IPS-15b (cell line): ENCODE measurements around the gene SHMT2.

Source experiments
- H3K27me3 ChIP-seq: one replicate; pipeline ENCODE4 v1.6.1; 2013; ENCODE audit warnings: low read length; ENCODE audit not compliant: control insufficient read depth, insufficient read depth
- H3K36me3 ChIP-seq: one replicate; pipeline ENCODE4 v1.6.1; 2013; ENCODE audit warnings: low read length; ENCODE audit not compliant: control insufficient read depth, insufficient read depth
- H3K4me1 ChIP-seq: one replicate; pipeline ENCODE4 v1.6.1; 2013; ENCODE audit warnings: mild to moderate bottlenecking, low read length; ENCODE audit not compliant: control insufficient read depth, insufficient read depth
- H3K4me3 ChIP-seq: one replicate; pipeline ENCODE4 v1.5.1; 2013; ENCODE audit warnings: low read depth, low read length
- H3K9ac ChIP-seq: one replicate; pipeline ENCODE4 v1.6.1; 2013; ENCODE audit warnings: low read depth, mild to moderate bottlenecking, low read length
- H3K9me3 ChIP-seq: one replicate; pipeline ENCODE4 v1.6.1; 2013; ENCODE audit warnings: mild to moderate bottlenecking, low read length; ENCODE audit not compliant: control insufficient read depth, insufficient read depth

The SHMT2 gene

DNA sequence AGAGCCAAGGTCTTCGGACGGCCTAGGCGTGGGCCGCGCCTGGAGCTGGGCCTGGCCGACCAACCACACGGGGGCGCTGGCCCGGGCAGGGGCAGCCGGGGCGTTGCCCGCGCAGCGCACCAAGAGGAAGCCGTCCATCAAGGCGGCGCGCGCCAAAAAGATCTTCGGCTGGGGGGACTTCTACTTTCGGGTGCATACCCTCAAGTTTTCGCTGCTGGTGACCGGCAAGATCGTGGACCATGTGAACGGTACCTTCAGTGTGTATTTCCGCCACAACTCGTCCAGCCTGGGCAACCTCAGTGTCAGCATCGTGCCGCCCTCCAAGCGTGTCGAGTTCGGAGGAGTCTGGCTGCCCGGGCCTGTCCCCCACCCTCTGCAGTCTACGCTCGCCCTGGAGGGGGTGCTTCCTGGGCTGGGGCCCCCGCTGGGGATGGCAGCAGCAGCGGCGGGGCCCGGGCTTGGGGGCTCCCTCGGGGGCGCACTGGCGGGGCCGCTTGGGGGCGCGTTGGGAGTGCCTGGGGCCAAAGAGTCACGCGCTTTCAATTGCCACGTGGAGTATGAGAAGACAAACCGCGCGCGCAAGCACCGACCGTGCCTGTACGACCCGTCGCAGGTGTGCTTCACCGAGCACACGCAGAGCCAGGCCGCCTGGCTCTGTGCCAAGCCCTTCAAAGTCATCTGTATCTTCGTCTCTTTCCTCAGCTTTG is 4.4 kb upstream of the SHMT2 start:
- Histone ChIP-seq H3K27me3 (peaks cover 84% of the 10 kb centered on the region), H3K4me1 (peaks cover 16% of the 10 kb centered on the region), H3K9me3 (no peaks in the 10 kb centered on the region), H3K4me3 (peak overlapping the region; percentile 43), H3K9ac (no peak overlapping the region), H3K36me3 (no peaks in the 10 kb centered on the region)

DNA sequence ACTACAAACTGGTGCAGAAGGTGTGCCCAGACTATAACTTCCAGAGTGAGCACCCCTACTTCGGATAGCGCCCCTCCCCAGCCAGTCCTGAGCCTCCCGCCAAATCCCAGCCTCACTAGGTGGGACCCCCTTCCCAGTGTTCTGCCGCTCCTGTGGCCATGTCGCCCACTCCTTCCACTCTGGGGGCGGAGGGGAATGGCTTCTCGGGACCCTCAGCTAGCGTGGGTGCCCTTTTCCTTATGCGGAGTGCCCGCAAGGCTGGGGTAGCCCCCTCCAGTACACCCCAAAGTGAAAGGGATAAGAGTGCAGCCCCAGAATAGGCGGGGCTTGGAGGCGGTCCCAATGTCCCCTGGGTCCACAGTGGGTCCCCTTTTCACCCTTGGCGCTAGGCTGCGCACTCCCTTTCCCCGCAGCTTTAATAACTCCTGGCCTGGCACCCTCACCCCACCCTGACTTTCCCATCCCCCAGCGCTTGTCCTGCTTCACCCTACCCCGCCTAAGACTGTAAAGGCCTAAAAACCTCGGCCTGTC is 3.8 kb upstream of the SHMT2 start:
- peaks cover 80% of the 10 kb centered on the region for H3K27me3 ChIP-seq
- peak overlapping the region; percentile 43 for H3K4me3 ChIP-seq
- no peaks in the 10 kb centered on the region for H3K9me3 ChIP-seq
- peaks cover 20% of the 10 kb centered on the region for H3K4me1 ChIP-seq
- H3K9ac ChIP-seq: no peak overlapping the region
- H3K36me3 ChIP-seq: no peaks in the 10 kb centered on the region

DNA sequence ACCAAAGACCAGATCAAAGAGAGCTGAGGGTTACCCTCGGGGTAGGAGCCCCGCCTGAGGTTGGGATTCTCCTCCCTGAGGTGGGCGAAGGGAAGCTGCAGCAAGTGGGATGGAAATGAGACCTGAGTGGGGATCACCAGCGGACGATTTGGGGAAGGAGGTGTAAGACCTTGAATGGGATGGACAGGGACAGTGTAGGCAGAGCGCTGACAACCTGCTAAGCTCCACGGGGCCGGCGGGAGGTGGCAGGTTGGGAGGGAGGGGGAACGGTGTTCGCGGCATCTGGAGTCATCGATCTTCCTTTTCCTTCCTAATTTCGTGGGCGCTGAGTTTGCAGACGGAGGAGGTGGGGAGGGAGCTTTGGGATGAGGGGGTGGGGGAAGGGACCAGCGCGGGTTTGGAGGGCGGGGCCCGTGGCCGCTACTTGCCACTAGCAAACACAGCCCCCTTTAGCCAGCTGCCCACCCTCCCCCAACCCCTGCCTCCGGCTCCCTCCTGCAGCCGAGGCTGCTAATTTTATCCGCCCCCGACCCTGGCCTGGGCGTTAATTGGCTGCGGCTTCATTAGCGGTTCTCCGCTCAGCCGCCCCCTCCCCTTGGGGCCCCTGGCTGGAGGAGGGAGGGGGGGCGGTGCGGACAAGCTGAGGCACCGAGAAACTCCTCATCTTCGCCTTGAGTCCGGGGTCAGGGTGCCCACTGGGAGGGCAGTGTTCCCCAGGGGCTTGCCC is 2.8 kb upstream of the SHMT2 start:
- no peaks in the 10 kb centered on the region for H3K9me3 ChIP-seq
- peak overlapping the region; percentile 72 for H3K4me3 ChIP-seq
- peaks cover 17% of the 10 kb centered on the region for H3K4me1 ChIP-seq
- peaks cover 4% of the 10 kb centered on the region for H3K36me3 ChIP-seq
- H3K27me3 ChIP-seq: peaks cover 70% of the 10 kb centered on the region
- H3K9ac ChIP-seq: no peak overlapping the region

DNA sequence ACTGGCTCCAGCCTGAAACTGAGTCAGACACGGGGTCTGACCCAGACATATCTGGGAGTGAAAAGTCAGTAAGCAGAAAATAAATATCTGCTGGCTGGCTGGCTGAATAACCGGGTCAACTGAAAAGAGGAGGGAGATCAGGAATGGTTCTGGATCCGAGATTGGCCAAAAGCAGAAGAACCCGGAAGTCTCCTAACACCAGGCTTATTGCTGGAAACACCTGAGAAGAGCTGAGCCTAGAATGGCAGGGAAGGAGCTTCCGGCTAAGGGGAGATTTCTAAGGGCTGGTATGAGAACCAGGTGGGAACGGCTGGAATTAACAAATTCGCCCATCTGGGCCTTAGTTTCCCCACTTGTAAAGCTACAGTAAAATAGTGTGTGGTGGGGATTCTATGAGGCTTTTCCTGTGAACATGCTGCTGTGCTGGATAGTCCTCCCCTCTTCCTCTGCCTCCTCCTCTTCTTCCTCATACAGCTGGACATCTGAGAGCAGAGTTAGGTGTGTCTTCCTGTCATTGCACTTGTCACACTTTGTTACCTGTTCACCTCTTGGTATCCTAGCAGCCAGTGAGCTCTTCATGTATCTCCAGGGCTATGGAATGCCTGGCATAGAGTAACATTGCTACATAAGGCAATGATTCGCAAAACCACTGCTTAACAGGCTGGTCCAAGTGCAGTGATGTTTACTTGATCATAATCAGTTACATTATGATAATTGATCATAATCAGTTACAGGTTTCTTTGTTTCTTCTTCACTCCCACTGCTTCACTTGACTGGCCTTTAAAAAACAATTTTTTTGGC is 2.0 kb upstream of the SHMT2 start:
- H3K4me1 ChIP-seq: peaks cover 15% of the 10 kb centered on the region
- no peak overlapping the region for H3K9ac ChIP-seq
- peak overlapping the region; percentile 57 for H3K4me3 ChIP-seq
- peaks cover 12% of the 10 kb centered on the region for H3K36me3 ChIP-seq
- no peaks in the 10 kb centered on the region for H3K9me3 ChIP-seq
- H3K27me3 ChIP-seq: peaks cover 62% of the 10 kb centered on the region

DNA sequence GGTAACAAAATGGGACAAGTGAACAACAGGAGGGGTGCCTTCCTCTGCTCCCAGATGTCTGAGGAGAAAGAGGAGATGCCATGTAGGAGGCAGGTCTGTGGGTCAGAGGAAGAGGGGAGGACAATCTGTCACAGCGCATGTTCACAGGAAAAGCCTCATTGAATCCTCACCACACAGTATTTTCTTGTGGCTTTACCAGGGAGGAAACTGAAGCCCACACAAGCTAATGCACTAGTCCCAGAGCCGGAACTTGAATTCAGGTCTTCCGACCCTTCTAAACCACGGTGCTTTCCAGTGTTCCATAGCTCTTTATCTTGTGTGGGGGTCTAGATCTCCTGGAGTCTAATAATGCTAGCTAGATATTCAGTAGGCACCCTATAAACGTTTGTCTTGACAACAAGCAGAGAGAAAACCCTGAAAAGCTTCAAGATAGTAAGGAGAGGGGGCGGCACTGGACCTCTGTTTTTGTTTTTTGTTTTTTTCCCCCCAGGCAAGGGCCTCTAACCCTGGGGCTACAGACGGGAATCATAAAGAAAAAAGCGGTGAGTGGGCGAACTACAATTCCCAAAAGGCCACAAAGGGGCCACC is 371 bp upstream of the SHMT2 start:
- Histone ChIP-seq H3K4me3 (peak overlapping the region; percentile 95), H3K4me1 (peaks cover 15% of the 10 kb centered on the region), H3K9me3 (no peaks in the 10 kb centered on the region), H3K9ac (no peak overlapping the region), H3K36me3 (peaks cover 28% of the 10 kb centered on the region), H3K27me3 (peaks cover 52% of the 10 kb centered on the region)

DNA sequence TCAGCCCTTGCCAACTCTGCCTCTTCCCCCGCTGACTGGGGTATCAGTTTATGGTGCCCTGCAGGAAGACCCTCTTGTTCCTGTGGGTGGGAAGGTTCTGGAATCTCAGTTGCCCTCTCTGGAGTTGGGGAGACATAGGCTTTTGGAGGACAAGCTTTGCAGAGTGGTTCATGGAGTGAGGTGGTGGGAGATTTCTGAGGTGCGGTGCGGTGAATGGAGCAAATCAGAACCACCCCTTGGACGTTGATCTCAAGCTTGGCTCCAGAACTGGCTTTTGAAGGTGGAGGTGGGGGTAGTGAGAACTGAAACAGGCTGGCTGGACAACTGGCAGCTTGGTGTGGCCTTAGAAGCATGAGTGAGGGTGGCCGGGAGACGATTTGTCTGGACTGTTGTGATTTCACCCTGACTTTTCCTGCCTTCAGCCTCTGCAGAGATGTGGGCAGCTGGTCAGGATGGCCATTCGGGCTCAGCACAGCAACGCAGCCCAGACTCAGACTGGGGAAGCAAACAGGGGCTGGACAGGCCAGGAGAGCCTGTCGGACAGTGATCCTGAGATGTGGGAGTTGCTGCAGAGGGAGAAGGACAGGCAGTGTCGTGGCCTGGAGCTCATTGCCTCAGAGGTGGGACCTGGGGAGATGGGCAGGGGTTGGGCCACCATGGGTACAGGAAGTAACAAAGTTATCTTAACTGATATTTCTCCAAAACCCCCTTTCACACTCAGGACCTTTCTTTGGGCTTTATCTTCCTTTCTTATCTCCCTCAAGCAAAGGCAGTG is 1.1 kb downstream of the SHMT2 start:
- Histone ChIP-seq H3K4me3 (peak overlapping the region; percentile 95), H3K9me3 (no peaks in the 10 kb centered on the region), H3K9ac (peak overlapping the region; percentile 97), H3K36me3 (peaks cover 32% of the 10 kb centered on the region), H3K4me1 (peaks cover 13% of the 10 kb centered on the region), H3K27me3 (peaks cover 48% of the 10 kb centered on the region)

DNA sequence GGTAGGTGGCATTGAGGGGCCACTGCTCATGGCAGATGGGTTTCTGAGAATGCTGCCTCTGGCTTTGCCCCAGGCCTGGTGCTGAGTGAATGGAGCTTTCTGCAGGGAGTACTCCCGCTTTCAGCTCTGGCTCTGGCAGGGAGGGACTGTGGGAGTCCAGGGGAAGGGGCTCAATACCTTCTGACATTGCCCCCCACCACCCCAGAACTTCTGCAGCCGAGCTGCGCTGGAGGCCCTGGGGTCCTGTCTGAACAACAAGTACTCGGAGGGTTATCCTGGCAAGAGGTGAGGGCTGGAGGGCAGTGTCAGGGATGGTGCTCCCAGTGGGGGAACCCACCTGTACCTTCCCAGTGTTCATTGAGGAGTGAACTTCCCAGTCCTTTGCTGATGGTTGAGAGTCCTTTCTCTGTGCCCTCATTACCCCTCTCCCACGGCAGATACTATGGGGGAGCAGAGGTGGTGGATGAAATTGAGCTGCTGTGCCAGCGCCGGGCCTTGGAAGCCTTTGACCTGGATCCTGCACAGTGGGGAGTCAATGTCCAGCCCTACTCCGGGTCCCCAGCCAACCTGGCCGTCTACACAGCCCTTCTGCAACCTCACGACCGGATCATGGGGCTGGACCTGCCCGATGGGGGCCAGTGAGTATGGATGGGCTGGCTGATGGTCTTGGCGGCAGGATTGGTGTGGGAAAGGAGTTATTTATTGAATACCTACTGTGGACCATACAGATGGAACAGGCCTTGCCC is 1.9 kb downstream of the SHMT2 start:
- peaks cover 12% of the 10 kb centered on the region for H3K4me1 ChIP-seq
- H3K9me3 ChIP-seq: no peaks in the 10 kb centered on the region
- peaks cover 48% of the 10 kb centered on the region for H3K27me3 ChIP-seq
- H3K36me3 ChIP-seq: peaks cover 32% of the 10 kb centered on the region
- no peak overlapping the region for H3K4me3 ChIP-seq
- no peak overlapping the region for H3K9ac ChIP-seq

DNA sequence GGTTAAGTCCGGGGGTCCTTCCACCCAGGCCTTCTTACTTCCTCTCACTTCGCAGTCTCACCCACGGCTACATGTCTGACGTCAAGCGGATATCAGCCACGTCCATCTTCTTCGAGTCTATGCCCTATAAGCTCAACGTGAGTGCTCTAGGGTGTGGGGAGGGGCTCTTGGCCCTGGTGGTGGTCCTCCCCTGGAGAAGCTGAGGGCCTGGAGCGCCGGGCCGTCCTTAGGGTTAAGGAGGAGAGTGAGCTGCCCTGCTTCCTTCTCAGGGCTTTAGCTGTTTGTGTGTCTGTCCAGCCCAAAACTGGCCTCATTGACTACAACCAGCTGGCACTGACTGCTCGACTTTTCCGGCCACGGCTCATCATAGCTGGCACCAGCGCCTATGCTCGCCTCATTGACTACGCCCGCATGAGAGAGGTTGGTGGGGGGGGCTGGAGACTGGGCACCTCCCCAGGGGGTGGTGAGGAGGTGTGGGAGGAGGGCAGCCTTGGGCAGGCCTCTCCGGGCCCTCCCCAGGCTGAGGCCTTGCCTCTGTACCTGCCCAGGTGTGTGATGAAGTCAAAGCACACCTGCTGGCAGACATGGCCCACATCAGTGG is 2.7 kb downstream of the SHMT2 start:
- H3K27me3 ChIP-seq: peaks cover 52% of the 10 kb centered on the region
- no peak overlapping the region for H3K9ac ChIP-seq
- peaks cover 32% of the 10 kb centered on the region for H3K36me3 ChIP-seq
- no peak overlapping the region for H3K4me3 ChIP-seq
- peaks cover 9% of the 10 kb centered on the region for H3K4me1 ChIP-seq
- H3K9me3 ChIP-seq: no peaks in the 10 kb centered on the region

DNA sequence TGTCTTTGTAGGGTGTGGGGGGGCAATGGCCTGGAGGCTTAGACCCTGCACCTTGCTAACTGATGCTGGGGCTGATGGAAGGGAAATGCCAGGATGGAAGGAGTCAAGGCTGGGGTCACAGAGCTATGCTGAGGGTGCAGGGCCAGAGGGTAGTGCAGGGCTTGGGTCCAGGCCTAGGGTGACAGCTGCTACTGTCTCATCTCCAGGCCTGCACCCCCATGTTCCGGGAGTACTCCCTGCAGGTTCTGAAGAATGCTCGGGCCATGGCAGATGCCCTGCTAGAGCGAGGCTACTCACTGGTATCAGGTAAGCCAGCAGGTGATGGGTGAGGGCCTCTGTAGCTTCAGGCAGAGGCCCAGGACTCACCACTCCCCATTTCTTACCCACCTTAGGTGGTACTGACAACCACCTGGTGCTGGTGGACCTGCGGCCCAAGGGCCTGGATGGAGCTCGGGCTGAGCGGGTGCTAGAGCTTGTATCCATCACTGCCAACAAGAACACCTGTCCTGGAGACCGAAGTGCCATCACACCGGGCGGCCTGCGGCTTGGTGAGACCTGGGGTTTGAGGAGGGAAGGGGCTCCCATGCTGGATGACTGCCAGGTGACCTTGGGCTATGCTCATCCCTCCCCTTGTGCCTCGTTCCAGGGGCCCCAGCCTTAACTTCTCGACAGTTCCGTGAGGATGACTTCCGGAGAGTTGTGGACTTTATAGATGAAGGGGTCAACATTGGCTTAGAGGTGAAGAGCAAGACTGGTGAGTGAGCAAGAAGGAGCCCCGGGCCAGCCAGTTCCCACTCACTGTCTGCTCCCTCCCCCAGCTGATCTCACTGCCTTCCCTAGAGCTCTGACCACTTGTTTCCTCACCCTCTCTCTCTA is 4.1 kb downstream of the SHMT2 start:
- Histone ChIP-seq H3K9ac (no peak overlapping the region), H3K4me1 (peaks cover 8% of the 10 kb centered on the region), H3K9me3 (no peaks in the 10 kb centered on the region), H3K36me3 (peaks cover 32% of the 10 kb centered on the region), H3K4me3 (no peak overlapping the region), H3K27me3 (peaks cover 53% of the 10 kb centered on the region)
